Stimulated activated naive CD8-positive, alpha-beta T cell treated with anti-CD3 and anti-CD28 coated beads, Interleukin-15, Interleukin-2, amounts not matched to agents 100 ng/mL and 50 ng/mL, for 24 hours (primary cell): ENCODE results near the gene SERINC3.
"Not testable (repeated sequence)": the region's sequence is repeated elsewhere in the genome, so short reads cannot be mapped to it uniquely, and the experiment has no call there.

Source experiments
- H3K27ac Mint-ChIP-seq: one replicate; pipeline ENCODE4 v1.8.0; 2021; ENCODE audit warnings: mild to moderate bottlenecking, mixed read lengths
- H3K27me3 Mint-ChIP-seq: one replicate; pipeline ENCODE4 v1.8.0; 2021; ENCODE audit warnings: mixed read lengths
- H3K36me3 Mint-ChIP-seq: one replicate; pipeline ENCODE4 v1.8.0; 2021; ENCODE audit warnings: low read depth, mixed read lengths
- H3K4me1 Mint-ChIP-seq: one replicate; pipeline ENCODE4 v1.8.0; 2021; ENCODE audit warnings: low read depth, mixed read lengths
- H3K4me3 Mint-ChIP-seq: one replicate; pipeline ENCODE4 v1.8.0; 2021; ENCODE audit warnings: mild to moderate bottlenecking, mixed read lengths
- H3K9me3 Mint-ChIP-seq: one replicate; pipeline ENCODE4 v1.8.0; 2021; ENCODE audit warnings: mixed read lengths

The SERINC3 gene

DNA sequence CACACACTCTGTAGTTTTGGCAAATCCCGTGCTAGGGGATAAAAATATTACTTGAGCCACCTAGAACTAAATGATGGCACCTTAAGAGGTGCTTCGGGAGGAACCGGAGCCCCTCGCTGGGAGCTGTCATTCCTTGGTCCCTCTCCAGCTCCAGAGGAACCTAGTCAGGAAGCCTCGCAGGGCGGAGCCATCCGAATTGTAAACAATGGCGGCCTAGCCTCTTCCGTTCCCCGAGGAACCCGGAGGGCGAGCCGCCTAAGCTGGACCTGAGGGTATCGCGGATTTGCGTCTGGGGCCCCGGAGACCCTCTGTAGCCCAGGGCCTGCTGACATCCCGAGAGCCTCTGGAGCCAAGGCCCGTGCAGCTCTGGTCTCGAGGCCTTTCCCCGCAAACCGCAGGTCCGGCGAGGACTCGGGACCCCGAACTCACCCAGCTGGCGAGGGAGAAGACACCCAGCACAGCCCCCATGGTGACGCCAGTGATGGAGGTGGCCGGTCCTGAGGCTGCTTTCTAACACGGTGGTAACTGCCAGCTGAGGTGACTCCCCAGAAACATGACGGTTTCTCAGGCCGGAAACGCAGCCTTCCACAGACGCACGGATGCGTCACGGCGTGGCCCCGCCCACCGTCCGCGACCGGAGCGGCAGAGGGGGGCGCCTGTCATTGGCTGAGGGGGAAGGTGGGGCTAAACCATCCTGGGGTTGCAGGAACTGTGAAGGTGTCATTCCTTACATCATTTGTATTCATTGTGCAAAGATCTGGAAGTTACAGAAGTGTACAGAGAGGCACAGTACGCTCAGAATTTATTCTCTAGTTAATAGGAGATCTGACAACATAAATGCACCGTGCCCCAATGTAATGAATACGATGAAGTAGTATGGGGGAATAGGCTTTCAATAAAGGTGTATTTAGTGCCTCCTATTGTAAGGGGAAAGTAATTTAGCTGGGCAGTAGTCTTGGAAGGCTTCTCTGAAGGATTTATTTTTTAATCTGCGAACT lies at the start of gene SERINC3:
Gene SERINC3, minus strand, starts transcription at position 587 of the 998 bp plus-strand sequence. Its CDS starts 119 bp downstream, at position 468.
- H3K4me3 Mint-ChIP-seq, result peak within 1 kb of the TSS; percentile 85
- peak within 1 kb of the TSS; percentile 83 for H3K27ac Mint-ChIP-seq
- H3K27me3 Mint-ChIP-seq, result no peaks in the 10 kb centered on the region

DNA sequence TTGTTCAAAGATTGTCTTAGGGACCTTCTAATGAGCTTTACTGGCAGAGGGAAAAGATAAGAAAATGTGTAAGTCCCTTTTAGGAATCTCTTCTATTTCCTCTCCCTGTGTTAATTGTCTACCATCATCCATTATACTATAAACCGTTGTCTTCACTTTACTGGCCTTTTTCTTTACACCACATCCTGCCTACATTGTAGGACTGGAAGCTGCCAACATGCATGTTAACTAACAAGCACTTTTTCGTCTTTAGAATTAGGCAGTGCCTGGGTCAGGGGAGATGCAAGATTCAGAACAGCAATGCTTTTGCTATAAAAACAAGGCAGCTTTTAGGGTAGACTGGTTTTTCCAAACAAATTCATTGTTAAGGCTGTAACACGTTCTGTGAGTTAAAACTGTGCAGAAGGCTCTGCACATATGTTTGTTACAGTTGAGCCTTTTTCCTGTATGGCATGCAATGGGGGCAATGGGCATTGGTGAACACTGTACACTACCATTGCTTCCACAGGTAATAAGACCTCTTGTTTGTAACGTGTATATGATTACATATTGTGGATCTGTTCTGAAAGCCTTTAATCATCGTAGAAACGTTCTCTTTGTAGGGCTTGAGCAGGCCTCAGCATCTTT lies 49.6 kb upstream of the SERINC3 start:
- Mint-ChIP-seq H3K27me3 (no peaks in the 10 kb centered on the region), H3K4me1 (peaks cover 18% of the 10 kb centered on the region), H3K36me3 (no peaks in the 10 kb centered on the region), H3K4me3 (no peak overlapping the region), H3K27ac (no peak overlapping the region), H3K9me3 (no peaks in the 10 kb centered on the region)

More for the DNA sequence above, at the start of gene SERINC3:
- Mint-ChIP-seq H3K9me3 (no peaks in the 10 kb centered on the region), H3K4me1 (peaks cover 54% of the 10 kb centered on the region), H3K36me3 (peaks cover 9% of the 10 kb centered on the region)

DNA sequence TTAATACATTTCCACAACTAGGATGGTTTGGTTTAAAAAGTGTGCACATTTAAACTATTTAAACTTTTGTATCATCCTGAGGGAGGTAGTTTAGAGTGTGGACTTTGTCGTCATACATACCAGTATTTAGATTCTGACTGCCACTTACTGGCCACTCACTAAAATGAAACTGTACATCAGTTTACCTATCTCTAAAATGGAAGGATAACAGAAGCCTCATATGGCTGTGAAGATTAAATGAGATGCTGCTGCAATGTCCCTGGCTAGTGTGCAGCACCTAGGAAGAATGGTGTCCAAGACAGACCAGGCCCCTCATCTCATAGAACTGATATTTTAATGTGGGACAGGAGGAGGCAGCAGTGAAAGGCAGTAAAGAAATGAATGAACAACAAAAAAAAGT lies 48.5 kb upstream of the SERINC3 start:
- Mint-ChIP-seq H3K27ac (no peak overlapping the region), H3K36me3 (no peaks in the 10 kb centered on the region), H3K9me3 (no peaks in the 10 kb centered on the region), H3K4me1 (peaks cover 11% of the 10 kb centered on the region), H3K4me3 (no peak overlapping the region), H3K27me3 (no peaks in the 10 kb centered on the region)

DNA sequence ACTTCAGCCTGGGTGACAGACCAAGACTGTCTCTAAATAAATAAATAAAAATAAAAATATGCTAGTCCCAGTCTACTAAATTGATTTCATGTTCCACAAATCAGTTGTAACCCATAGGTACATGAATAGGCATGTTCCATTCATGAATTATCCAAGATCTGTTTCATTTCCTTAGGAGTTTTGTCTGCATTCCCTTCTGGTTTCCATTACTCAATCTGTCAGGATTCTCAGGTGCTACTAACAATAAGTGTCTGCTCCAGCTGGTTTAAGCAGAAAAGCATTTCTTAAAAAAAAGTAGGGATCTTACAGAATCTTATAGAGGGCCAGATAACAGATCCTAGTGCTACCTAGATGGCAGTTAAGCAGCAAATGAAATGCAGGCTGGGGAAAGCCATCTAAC lies 44.9 kb upstream of the SERINC3 start:
- Mint-ChIP-seq H3K4me3 (no peak overlapping the region), H3K9me3 (no peaks in the 10 kb centered on the region), H3K36me3 (no peaks in the 10 kb centered on the region), H3K27ac (no peak overlapping the region), H3K4me1 (peaks cover 4% of the 10 kb centered on the region), H3K27me3 (no peaks in the 10 kb centered on the region)

DNA sequence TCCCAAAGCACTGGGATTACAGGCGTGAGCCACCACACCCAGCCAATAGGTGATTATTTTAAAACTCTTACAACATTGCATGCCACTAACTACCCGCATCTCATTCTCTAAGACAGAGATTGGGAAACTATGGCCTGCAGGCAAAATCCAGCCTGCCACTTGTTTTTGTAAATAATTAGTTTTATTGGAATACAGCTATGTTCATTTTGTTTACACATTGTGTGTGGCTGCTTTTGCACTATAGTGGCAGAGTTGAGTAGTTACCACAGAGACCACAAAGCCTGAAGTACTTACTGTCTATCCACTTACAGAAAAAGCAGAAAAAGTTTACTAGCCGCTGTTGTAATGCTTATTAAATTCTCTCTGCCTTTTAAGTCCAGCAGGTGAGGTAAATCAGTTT lies 44.1 kb upstream of the SERINC3 start:
- Mint-ChIP-seq H3K27me3 (no peaks in the 10 kb centered on the region), H3K27ac (no peak overlapping the region), H3K4me3 (no peak overlapping the region), H3K36me3 (no peaks in the 10 kb centered on the region), H3K4me1 (no peaks in the 10 kb centered on the region), H3K9me3 (no peaks in the 10 kb centered on the region)

DNA sequence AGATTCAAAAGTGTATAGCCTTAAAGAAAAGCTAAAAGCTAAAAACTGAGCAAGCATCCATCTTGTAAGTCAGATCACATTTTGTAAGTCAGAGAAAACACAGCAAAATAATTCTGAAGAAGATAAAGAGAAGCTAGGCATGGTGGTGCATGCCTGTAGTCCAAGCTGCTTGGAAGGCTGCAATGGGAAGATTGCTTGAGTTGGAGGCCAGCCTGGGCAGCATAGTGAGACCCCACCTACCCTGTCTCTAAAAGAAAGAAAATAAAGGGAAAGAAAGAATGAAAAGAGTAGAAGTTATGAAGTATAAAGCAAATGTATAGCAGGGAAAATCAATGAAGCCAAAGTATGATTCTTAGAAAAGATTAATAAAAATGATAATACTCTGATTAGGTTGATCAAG lies 40.0 kb upstream of the SERINC3 start:
- H3K36me3 Mint-ChIP-seq, result no peaks in the 10 kb centered on the region
- no peak overlapping the region for H3K27ac Mint-ChIP-seq
- no peak overlapping the region for H3K4me3 Mint-ChIP-seq
- H3K27me3 Mint-ChIP-seq, result no peaks in the 10 kb centered on the region
- no peaks in the 10 kb centered on the region for H3K9me3 Mint-ChIP-seq
- H3K4me1 Mint-ChIP-seq, result no peaks in the 10 kb centered on the region

DNA sequence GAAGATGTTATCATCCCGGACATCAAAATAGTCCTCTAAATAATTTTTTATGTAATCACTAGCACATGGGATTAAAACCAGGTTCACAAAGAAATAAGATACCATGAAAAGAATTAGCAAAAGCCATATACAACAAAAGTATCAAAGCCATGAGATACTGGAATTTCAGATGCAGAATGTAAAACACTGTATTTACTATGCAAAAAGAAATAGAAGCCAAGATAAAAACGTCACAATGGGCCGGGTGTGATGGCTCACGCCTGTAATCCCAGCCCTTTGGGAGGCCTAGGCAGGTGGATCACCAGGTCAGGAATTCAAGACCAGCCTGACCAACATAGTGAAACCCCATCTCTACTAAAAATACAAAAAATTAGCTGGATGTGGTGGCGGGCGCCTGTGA lies 38.9 kb upstream of the SERINC3 start:
- H3K9me3 Mint-ChIP-seq, H3K4me1 Mint-ChIP-seq: not testable (repeated sequence)

DNA sequence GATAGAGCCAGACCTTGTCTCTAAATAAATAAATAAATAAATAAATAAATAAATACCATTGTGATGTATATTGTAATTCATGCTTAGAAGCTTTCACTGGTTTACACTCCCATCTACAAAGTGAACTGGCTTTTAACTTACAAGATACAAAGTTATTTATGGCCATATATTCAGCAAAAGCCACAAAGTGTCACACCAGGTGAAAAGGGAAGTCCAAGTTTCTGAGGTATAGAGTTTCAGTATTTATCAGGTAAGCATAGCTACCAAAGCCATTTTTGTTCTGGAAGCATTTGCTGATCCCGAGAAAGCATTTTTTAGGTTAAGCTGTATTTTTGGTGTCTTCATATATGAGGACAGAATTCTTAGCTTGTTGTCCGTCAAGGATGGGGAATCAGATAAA lies 38.4 kb upstream of the SERINC3 start:
- H3K4me1 Mint-ChIP-seq, result no peaks in the 10 kb centered on the region
- H3K36me3 Mint-ChIP-seq, result no peaks in the 10 kb centered on the region
- H3K27ac Mint-ChIP-seq, result no peak overlapping the region
- H3K9me3 Mint-ChIP-seq, result no peaks in the 10 kb centered on the region
- no peaks in the 10 kb centered on the region for H3K27me3 Mint-ChIP-seq
- H3K4me3 Mint-ChIP-seq, result no peak overlapping the region

More for the DNA sequence above, 38.9 kb upstream of the SERINC3 start:
- H3K36me3 Mint-ChIP-seq, H3K4me3 Mint-ChIP-seq, H3K27me3 Mint-ChIP-seq, H3K27ac Mint-ChIP-seq: not testable (repeated sequence)

DNA sequence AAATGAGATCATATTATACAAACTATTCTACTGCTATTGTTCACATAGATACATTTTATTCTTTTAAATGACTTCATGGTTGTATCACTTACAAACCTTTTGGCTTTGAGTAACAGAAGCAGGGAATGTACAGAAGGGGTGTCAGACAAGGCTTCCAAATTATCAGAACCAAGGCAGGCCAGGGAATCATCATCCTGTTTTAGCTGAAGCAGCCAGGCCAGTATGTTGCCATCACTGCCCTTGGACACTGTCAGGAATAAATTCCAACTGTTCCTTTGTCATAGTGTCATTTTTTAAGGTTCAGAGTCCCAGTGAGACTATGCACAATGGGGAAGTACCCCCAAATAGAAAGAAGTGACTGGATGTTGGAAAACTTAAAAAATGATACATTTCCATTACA lies 37.4 kb upstream of the SERINC3 start:
- H3K27me3 Mint-ChIP-seq, result no peaks in the 10 kb centered on the region
- H3K36me3 Mint-ChIP-seq, result no peaks in the 10 kb centered on the region
- H3K27ac Mint-ChIP-seq, result no peak overlapping the region
- H3K4me3 Mint-ChIP-seq, result no peak overlapping the region
- H3K9me3 Mint-ChIP-seq, result no peaks in the 10 kb centered on the region
- no peaks in the 10 kb centered on the region for H3K4me1 Mint-ChIP-seq

DNA sequence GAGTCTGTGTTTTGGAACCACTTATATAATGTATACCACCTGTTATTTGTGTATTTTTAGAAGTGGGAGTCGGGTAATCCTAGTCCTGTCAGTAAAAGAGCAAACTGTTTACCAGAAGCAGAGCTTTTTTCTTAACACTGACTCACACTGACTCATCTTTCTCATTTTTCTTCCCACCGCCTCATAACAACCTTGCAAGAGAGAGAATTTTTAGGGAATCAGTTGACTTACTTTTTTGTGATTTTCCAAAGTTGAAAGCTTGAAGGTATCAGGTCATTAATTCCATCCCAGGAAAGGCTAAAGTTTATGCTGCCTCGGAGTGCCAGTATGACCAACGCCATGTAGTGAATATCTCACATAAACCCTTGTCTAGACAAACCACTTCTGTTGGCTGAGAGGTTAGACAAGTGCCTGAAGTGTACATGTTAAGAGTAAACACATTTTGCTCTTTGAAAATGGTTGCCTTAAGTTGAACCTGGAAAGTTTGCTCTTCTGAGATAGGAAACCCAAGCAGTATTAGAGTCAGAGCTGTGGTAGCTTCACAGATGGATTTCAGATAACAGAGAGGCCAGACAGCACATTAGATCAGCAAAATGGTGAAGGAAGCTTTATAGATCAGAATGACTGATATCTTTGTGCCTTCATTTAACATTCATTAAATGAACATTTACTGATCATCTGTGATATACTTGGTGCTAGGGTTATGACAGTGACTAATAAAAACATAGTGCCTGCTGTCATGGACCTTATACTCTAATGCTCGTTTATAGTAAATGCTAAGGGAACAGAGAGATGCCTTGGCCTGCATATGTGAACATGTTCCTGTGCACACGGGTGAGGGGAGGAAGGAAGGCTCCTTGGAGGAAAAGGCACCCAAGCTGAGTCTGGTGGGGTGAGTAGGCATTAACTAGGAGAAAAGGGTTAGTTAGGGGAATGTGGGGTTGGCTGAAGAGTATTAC lies 31.4 kb upstream of the SERINC3 start:
- Mint-ChIP-seq H3K4me3 (no peak overlapping the region), H3K27ac (peak overlapping the region; percentile 66), H3K9me3 (no peaks in the 10 kb centered on the region), H3K27me3 (no peaks in the 10 kb centered on the region), H3K4me1 (peaks cover 22% of the 10 kb centered on the region), H3K36me3 (no peaks in the 10 kb centered on the region)

DNA sequence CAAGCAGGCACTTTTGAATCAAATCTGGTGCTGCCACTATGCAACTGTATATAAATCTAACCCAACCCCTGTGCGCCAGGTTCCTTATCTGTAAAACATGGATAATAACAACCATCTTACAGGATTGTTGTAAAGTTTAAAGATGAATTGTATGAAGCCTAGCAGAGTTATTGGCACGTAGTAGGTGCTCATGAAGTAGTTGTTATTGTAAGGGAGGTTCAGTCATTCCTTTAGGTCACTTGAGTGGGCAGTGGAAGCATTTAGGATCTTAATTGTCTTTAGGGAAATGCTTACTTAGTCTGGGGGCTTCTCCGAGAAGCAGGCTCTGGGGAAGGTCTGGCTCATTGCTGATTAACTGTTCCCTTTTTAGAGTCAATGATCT lies 30.7 kb upstream of the SERINC3 start:
- Mint-ChIP-seq H3K4me3 (no peak overlapping the region), H3K27ac (peak overlapping the region; percentile 45), H3K9me3 (no peaks in the 10 kb centered on the region), H3K27me3 (no peaks in the 10 kb centered on the region), H3K4me1 (peaks cover 22% of the 10 kb centered on the region), H3K36me3 (no peaks in the 10 kb centered on the region)

DNA sequence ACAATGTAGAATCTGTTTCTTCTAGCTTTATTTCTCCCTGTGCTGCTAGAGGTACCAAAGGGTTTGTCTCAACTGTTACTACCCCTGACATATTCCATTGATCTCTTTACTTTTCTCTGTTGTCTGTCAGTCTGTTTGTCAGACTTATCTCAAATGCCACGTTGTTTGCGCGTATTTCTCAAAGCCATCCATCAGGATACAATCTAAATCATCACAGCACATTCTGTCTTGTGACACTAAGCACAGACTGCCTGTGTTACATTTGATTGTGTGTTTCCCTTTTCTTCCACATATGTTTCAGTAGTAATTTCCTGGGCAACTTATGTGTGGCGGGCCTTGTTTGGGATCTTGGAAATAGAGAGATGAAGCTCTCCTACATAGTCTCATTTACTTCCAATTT lies 30.2 kb upstream of the SERINC3 start:
- Mint-ChIP-seq H3K36me3 (no peaks in the 10 kb centered on the region), H3K27me3 (no peaks in the 10 kb centered on the region), H3K4me3 (no peak overlapping the region), H3K9me3 (no peaks in the 10 kb centered on the region), H3K4me1 (peaks cover 22% of the 10 kb centered on the region), H3K27ac (no peak overlapping the region)

DNA sequence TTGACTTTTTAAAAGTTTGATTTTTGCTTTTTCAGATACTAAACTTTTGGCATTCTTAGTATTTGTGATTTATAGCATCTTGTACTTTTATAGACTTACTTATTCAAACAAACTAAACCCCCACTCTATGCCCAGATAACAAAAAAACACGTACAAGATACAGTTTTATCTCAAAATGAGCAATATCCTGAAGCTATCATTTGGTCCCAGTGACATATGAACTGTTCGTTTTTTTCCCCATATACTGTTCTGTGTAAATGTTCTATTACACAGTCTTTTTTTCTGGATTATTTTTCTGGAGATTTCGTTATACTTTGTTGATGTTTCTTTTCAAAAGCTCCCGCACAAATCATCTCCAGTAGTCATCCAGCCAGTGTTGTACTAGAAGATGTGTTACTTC lies 27.3 kb upstream of the SERINC3 start:
- H3K36me3 Mint-ChIP-seq, result no peaks in the 10 kb centered on the region
- H3K4me3 Mint-ChIP-seq, result no peak overlapping the region
- H3K27ac Mint-ChIP-seq, result no peak overlapping the region
- no peaks in the 10 kb centered on the region for H3K9me3 Mint-ChIP-seq
- H3K27me3 Mint-ChIP-seq, result no peaks in the 10 kb centered on the region
- H3K4me1 Mint-ChIP-seq, result peaks cover 22% of the 10 kb centered on the region

DNA sequence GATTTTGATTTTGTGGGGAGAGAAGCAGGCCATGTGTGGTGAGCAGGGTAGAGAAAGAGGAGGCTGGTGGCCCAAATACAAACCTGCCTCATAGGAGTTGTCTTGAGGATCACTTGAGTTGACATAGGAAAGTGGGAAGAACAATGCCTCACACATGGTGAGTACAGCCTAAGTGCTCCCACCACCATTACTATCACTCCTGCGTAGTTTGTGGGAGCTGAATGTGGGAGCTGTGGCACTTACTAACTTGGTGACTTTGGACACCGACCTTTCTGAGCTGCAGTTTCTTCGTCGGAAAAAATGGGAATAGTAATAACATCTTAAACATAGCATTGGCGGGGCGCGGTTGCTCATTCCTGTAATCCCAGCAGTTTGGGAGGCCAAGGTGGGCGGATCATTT lies 25.5 kb upstream of the SERINC3 start:
- peaks cover 6% of the 10 kb centered on the region for H3K4me1 Mint-ChIP-seq

DNA sequence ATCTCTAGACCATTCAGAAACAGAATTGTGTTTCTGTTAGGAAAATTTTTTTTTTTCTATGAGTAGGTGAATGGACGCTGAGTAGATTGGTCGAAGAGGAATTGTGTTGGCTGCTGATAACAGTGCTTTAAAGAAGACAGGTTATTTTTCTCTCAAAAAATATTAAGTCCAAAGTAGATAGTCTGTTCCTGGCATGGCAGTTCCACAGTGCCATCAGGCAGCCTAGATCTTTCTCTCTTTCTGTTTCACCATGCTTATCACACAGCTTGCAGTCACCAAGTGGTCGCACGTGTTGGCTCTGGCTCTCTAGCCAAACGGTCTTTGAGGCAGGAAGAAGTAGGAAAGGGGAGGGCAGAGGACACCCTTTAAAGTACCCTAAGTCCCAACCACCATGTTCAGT lies 22.4 kb upstream of the SERINC3 start:
- Mint-ChIP-seq H3K9me3 (no peaks in the 10 kb centered on the region), H3K27ac (no peak overlapping the region), H3K27me3 (no peaks in the 10 kb centered on the region), H3K4me1 (peaks cover 3% of the 10 kb centered on the region), H3K36me3 (no peaks in the 10 kb centered on the region), H3K4me3 (no peak overlapping the region)

More for the DNA sequence above, 25.5 kb upstream of the SERINC3 start:
- H3K36me3 Mint-ChIP-seq, result no peaks in the 10 kb centered on the region
- H3K9me3 Mint-ChIP-seq, result no peaks in the 10 kb centered on the region
- H3K4me3 Mint-ChIP-seq, result no peak overlapping the region
- no peaks in the 10 kb centered on the region for H3K27me3 Mint-ChIP-seq
- no peak overlapping the region for H3K27ac Mint-ChIP-seq
